ENCODE data around the gene FOXRED1. TPM values are rescaled to one million over a fixed set of nuclear protein-coding genes. Genes with fewer than 3 reads are reported as not detected.

FOXRED1 gene
- total and polyA plus RNA-seq, 2 of the 4 experiments (the other 2 are of a cell fraction): 15.1 to 28.3 TPM

DNA sequence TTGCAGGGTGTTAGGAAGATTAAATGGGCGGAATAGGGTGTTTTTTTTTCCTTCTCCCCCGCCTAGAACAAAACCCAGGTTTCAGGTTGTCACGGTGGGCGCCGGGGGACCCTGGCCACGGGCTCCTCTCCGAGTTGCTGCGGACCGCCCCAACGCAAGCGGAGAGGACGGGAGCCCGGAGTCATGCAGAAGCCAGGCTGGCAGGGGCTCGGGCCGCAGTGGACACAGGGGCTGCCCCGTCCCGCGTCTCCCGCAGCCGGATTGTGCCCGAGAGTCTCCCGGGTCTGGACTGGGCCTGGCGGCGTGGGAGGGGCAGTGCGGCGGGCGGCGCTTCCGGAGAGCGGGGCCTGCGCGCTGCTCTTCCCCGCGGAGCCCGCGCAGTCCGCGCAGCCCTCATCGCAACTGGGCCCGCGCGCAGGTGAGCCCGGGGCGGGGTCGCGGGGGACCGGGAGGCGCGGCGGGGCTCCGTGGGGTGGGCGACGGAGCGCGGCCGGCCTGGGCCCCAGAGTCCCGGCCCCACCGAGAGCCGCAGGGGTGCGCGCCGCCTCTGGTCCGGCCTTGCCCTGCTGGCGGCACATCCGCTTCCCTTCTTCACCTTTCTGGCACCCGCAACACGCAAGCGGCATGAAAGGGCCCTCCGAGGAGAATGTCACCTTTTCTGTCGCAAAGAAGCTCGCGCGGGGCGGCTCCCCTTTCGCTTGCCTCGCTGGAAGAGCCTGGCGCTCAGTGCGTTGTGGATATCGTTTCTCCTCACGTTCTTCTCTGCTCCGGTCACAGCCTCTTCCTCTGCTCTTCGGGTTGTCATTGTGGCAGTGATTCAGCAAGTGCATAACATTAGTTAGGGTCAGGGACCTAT is 14.0 kb downstream of the FOXRED1 start, which contains the start of gene TIRAP:
TSS of gene TIRAP (plus strand) at position 358 of the 856 bp plus-strand sequence. CDS start 7,802 bp downstream, outside the sequence.
- Histone ChIP-seq H4K8ac (ENCODE audit: low read depth in 2 of 2, low read length in 2 of 2) (peak within 1 kb of the TSS; percentile 74 to 91), H3K79me1 (ENCODE audit: low read depth in 1 of 2, low read length in 2 of 2) (peaks cover 4 to 27% of the 10 kb centered on the region in 2 experiments; a peak in 3 of 4 replicates), H3K23ac (ENCODE audit: low read depth, low read length) (peak within 1 kb of the TSS; percentile 83), H2AK5ac (ENCODE audit: low read depth, low read length) (peak within 1 kb of the TSS; percentile 26), H3K14ac (replicated peaks; ENCODE audit: low read depth, low read length) (peak within 1 kb of the TSS; percentile 75), H3K9ac (ENCODE audit: low read depth, low read length) (peak within 1 kb of the TSS; percentile 84), H3K27me3 (ENCODE audit: control insufficient read depth, insufficient read depth, low read length) (no peaks in the 10 kb centered on the region), H4K91ac (ENCODE audit: insufficient read depth, low read depth, low read length) (peak within 1 kb of the TSS; percentile 74), H3K9me1 (ENCODE audit: insufficient read depth, low read length) (peaks cover 5% of the 10 kb centered on the region; the same call in 1 of the 2 replicates), H3K9me3 (ENCODE audit: control insufficient read depth, insufficient read depth, low read length) (no peaks in the 10 kb centered on the region), H3K36me3 (ENCODE audit: control insufficient read depth, insufficient read depth, low read length) (no peaks in the 10 kb centered on the region), H4K20me1 (ENCODE audit: insufficient read depth, low read length) (no peaks in the 10 kb centered on the region), H2AK9ac (replicated peaks; ENCODE audit: low read depth, low read length, poor library complexity) (peak within 1 kb of the TSS; percentile 39), H3K4me2 (ENCODE audit: low read depth, low read length) (peak within 1 kb of the TSS; percentile 83), H3K4ac (ENCODE audit: low read depth, low read length) (peak within 1 kb of the TSS; percentile 83), H2BK5ac (ENCODE audit: low read depth, low read length, poor library complexity, severe bottlenecking) (peak within 1 kb of the TSS; percentile 32), H2BK20ac (ENCODE audit: low read depth, low read length) (peak within 1 kb of the TSS; percentile 10; the same call in 1 of the 2 replicates), H3K18ac (ENCODE audit: low read depth, low read length) (peak within 1 kb of the TSS; percentile 55), H2BK15ac (ENCODE audit: low read depth, low read length) (peak within 1 kb of the TSS; percentile 31; the same call in 1 of the 3 replicates), H3K4me3 (ENCODE audit: insufficient read depth, low read depth, low read length) (peak within 1 kb of the TSS; percentile 83), H2BK120ac (ENCODE audit: low read depth, low read length) (peak within 1 kb of the TSS; percentile 12), H3K27ac (ENCODE audit: insufficient read depth, low read length) (peak within 1 kb of the TSS; percentile 78), H3K56ac (ENCODE audit: extremely low read depth, insufficient read depth, low read length) (peak within 1 kb of the TSS; percentile 5), H3K4me1 (ENCODE audit: control insufficient read depth, insufficient read depth, low read length) (peaks cover 3% of the 10 kb centered on the region; the same call in 1 of the 2 replicates), H2AFZ (replicated peaks; ENCODE audit: low read length, poor library complexity) (peak within 1 kb of the TSS; percentile 97), H4K5ac (ENCODE audit: low read depth, low read length) (peak within 1 kb of the TSS; percentile 90)
- ChIA-PET POLR2A (ENCODE audit: unreplicated experiment) (no interaction called here), CTCF (interaction anchor here (0.6 kb wide), 2 partner anchors 8 to 1050 kb away, joined by 3 to 4 read pairs; no protein-coding TSS in a partner anchor)
- BruUV-seq (replicated peaks): no TSS peak
- in situ Hi-C loops (cut with MboI; ENCODE audit: low sequenced_read_pairs) (no loop called here), dilution Hi-C loops (cut with HindIII; ENCODE audit: low sequenced_read_pairs, unreplicated experiment) (no loop called here), intact Hi-C loops (cut with micrococcal nuclease) (no loop called here)
- peak; percentile 94 for ATAC-seq (ENCODE audit: low read depth)
- peak; percentile 42 for DNase-seq
- peak; percentile 44 for TF ChIP-seq BHLHE40 (IDR thresholded peaks at IDR 0.05; ENCODE audit: low read depth, low read length)
- TF ChIP-seq RAD21 (IDR thresholded peaks at IDR 0.05; ENCODE audit: low read length): no peak
- no peak; the same call in 1 of the 2 replicates for TF ChIP-seq MXI1 (IDR thresholded peaks at IDR 0.05; ENCODE audit: borderline replicate concordance, low read depth, low read length)
- TF ChIP-seq MAZ (IDR thresholded peaks at IDR 0.05; ENCODE audit: borderline replicate concordance, low read depth, low read length): peak; percentile 68; the same call in 1 of the 2 replicates
- no peak; the same call in 1 of the 2 replicates for TF ChIP-seq NFE2L2 (IDR thresholded peaks at IDR 0.05; ENCODE audit: low read depth, low read length)
- TF ChIP-seq POLR2A (IDR thresholded peaks at IDR 0.05; ENCODE audit: low read depth, low read length): peak; percentile 31; the same call in 1 of the 2 replicates
- no peak for TF ChIP-seq FOS (IDR thresholded peaks at IDR 0.05; ENCODE audit: low read depth, low read length)
- TF ChIP-seq, protein P1, sequence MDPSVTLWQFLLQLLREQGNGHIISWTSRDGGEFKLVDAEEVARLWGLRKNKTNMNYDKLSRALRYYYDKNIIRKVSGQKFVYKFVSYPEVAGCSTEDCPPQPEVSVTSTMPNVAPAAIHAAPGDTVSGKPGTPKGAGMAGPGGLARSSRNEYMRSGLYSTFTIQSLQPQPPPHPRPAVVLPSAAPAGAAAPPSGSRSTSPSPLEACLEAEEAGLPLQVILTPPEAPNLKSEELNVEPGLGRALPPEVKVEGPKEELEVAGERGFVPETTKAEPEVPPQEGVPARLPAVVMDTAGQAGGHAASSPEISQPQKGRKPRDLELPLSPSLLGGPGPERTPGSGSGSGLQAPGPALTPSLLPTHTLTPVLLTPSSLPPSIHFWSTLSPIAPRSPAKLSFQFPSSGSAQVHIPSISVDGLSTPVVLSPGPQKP (IDR thresholded peaks at IDR 0.05; ENCODE audit: borderline replicate concordance, low read depth, low read length): no peak
- no peak for TF ChIP-seq RFX5 (IDR thresholded peaks at IDR 0.05; ENCODE audit: low read depth, low read length)
- no peak for TF ChIP-seq MAFK (IDR thresholded peaks at IDR 0.05; ENCODE audit: low read depth, low read length)
- TF ChIP-seq, protein P2, sequence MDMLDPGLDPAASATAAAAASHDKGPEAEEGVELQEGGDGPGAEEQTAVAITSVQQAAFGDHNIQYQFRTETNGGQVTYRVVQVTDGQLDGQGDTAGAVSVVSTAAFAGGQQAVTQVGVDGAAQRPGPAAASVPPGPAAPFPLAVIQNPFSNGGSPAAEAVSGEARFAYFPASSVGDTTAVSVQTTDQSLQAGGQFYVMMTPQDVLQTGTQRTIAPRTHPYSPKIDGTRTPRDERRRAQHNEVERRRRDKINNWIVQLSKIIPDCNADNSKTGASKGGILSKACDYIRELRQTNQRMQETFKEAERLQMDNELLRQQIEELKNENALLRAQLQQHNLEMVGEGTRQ (IDR thresholded peaks at IDR 0.05; ENCODE audit: low read depth, low read length): no peak
- no peak for TF ChIP-seq RCOR1 (IDR thresholded peaks at IDR 0.05; ENCODE audit: insufficient replicate concordance, low read length)
- WGBS, 2 experiments (ENCODE audit: extremely low coverage in 2 of 2, insufficient read length in 1 of 2): 1% methylated on average over 41 of the region's 82 CpGs; no CpG with 5 or more reads in 1 of the 2 experiments

All from IMR-90 (cell line).